H1 (cell line): ENCODE data around the gene UBN2. TPM values are rescaled to one million over a fixed set of nuclear protein-coding genes. Genes with fewer than 3 reads are reported as not detected.

Source experiments
- CTCF ChIA-PET: fragments of 300-600 bp; sonication (Branson Sonifier 250); formaldehyde crosslinking; loops from one replicate; lab custom pipeline; 2021; ENCODE audit not compliant: partially characterized antibody; lab: Charles Lee
- POLR2A ChIA-PET: fragments of 300-600 bp; sonication (Branson Sonifier 250); formaldehyde crosslinking; loops from one replicate; lab custom pipeline; 2021; ENCODE audit warnings: inconsistent platforms; ENCODE audit not compliant: partially characterized antibody; lab: Charles Lee
- DNase-seq, 2 experiments: peaks; one replicate each; pipeline versions ENCODE4 v3.0.0 to v3.0.0-alpha.2; 2010 to 2022; ENCODE audit warnings: low spot score in 2 of 2, low read depth in 1 of 2, mixed read lengths in 1 of 2
- FAIRE-seq: peaks from 2 replicates; lab custom pipeline; 2011; peaks lifted over from hg19 to GRCh38; lab: Jason Lieb, UNC
- H2AFZ ChIP-seq: 2 replicates; pipeline ENCODE4 v1.8.1; 2012; ENCODE audit warnings: low read length, inconsistent platforms
- H2AK5ac ChIP-seq: 2 replicates; pipeline ENCODE4 v1.6.1; 2013; ENCODE audit warnings: low read depth, low read length
- H2BK120ac ChIP-seq: replicated peaks from 2 replicates; pipeline ENCODE3; 2013; ENCODE audit warnings: low read depth, low read length, inconsistent platforms
- H2BK12ac ChIP-seq: 2 replicates; pipeline ENCODE4 v1.6.1; 2013; ENCODE audit warnings: low read depth, low read length
- H2BK15ac ChIP-seq: 2 replicates; pipeline ENCODE4 v1.6.1; 2013; ENCODE audit warnings: low read length
- H2BK20ac ChIP-seq: 2 replicates; pipeline ENCODE4 v1.6.1; 2013; ENCODE audit warnings: low read length
- H2BK5ac ChIP-seq: 2 replicates; pipeline ENCODE4 v1.6.1; 2013; ENCODE audit warnings: low read depth, low read length
- H3K14ac ChIP-seq: 2 replicates; pipeline ENCODE4 v1.6.1; 2013; ENCODE audit warnings: inconsistent platforms; ENCODE audit not compliant: insufficient read length
- H3K18ac ChIP-seq: 2 replicates; pipeline ENCODE4 v1.6.1; 2013; ENCODE audit warnings: low read length; ENCODE audit errors: extremely low read depth
- H3K23ac ChIP-seq: 2 replicates; pipeline ENCODE4 v1.6.1; 2013; ENCODE audit warnings: inconsistent platforms; ENCODE audit not compliant: insufficient read length
- H3K23me2 ChIP-seq: 2 replicates; pipeline ENCODE4 v1.6.1; 2013; ENCODE audit warnings: low read depth, low read length
- H3K27ac ChIP-seq: 2 replicates; pipeline ENCODE4 v1.6.1; 2011; ENCODE audit warnings: low read depth, low read length, inconsistent platforms
- H3K27me3 ChIP-seq, 4 experiments: replicated peaks in 1 of 4; 1 replicate in 1 of 4; 2 replicates in 3 of 4; pipeline versions ENCODE4 v1.6.1 to v1.8.1; 2011 to 2013; ENCODE audit warnings: low read length in 3 of 4, mild to moderate bottlenecking in 3 of 4, inconsistent platforms in 2 of 4, mixed read lengths in 2 of 4, moderate library complexity in 1 of 4; ENCODE audit not compliant: control insufficient read depth in 3 of 4, insufficient read depth in 3 of 4; ENCODE audit errors: extremely low read depth in 1 of 4
- H3K36me3 ChIP-seq, 4 experiments: 2 replicates each; pipeline versions ENCODE4 v1.6.1 to v1.8.1; 2011 to 2013; ENCODE audit warnings: mild to moderate bottlenecking in 4 of 4, low read length in 3 of 4, moderate library complexity in 2 of 4, control low read depth in 1 of 4, inconsistent platforms in 1 of 4; ENCODE audit not compliant: insufficient read depth in 4 of 4, control insufficient read depth in 2 of 4
- H3K4ac ChIP-seq: replicated peaks from 2 replicates; pipeline ENCODE3; 2013; ENCODE audit warnings: low read length, low read depth, mixed read lengths, inconsistent platforms; ENCODE audit not compliant: insufficient read length
- H3K4me1 ChIP-seq, 4 experiments: replicated peaks in 1 of 4; 1 replicate in 1 of 4; 2 replicates in 3 of 4; pipeline versions ENCODE4 v1.6.1 to v1.8.1; 2011 to 2013; ENCODE audit warnings: low read length in 3 of 4, inconsistent platforms in 2 of 4, mixed read lengths in 1 of 4; ENCODE audit not compliant: insufficient read depth in 4 of 4, control insufficient read depth in 3 of 4
- H3K4me2 ChIP-seq, 2 experiments: 2 replicates each; pipeline versions ENCODE4 v1.6.1 to v1.8.1; 2011 to 2013; ENCODE audit warnings: low read depth in 2 of 2, low read length in 2 of 2, control low read depth in 1 of 2, inconsistent platforms in 1 of 2, mild to moderate bottlenecking in 1 of 2; ENCODE audit not compliant: insufficient read depth in 1 of 2
- H3K4me3 ChIP-seq, 4 experiments: fragments of 200-600, 300-600 bp in 1 of 4; sonication (generic), shearing (Covaris generic), sonication (Bioruptor Twin) in 1 of 4; 2 replicates each; pipeline versions ENCODE4 v1.5.1 to v1.8.1; 2011 to 2016; ENCODE audit warnings: low read length in 4 of 4, low read depth in 3 of 4, control low read depth in 2 of 4, inconsistent platforms in 2 of 4, mild to moderate bottlenecking in 2 of 4, mixed read lengths in 1 of 4, moderate library complexity in 1 of 4; ENCODE audit not compliant: insufficient read depth in 2 of 4; ENCODE audit errors: extremely low read depth in 1 of 4
- H3K56ac ChIP-seq: replicated peaks from 2 replicates; pipeline ENCODE3; 2013; ENCODE audit warnings: low read depth, mild to moderate bottlenecking, mixed read lengths, low read length, inconsistent platforms; ENCODE audit not compliant: insufficient read length
- H3K79me1 ChIP-seq: 2 replicates; pipeline ENCODE4 v1.6.1; 2013; ENCODE audit warnings: low read depth, low read length, control low read depth
- H3K79me2 ChIP-seq, 2 experiments: 2 replicates each; pipeline versions ENCODE4 v1.6.1 to v1.8.1; 2012 to 2013; ENCODE audit warnings: low read length in 2 of 2, mild to moderate bottlenecking in 2 of 2, inconsistent platforms in 1 of 2; ENCODE audit not compliant: insufficient read depth in 2 of 2, control insufficient read depth in 1 of 2
- H3K9ac ChIP-seq, 4 experiments: replicated peaks in 1 of 4; 1 replicate in 1 of 4; 2 replicates in 3 of 4; pipeline versions ENCODE4 v1.6.1 to v1.8.1; 2011 to 2013; ENCODE audit warnings: low read depth in 3 of 4, low read length in 3 of 4, control low read depth in 2 of 4, mild to moderate bottlenecking in 2 of 4, moderate library complexity in 2 of 4, inconsistent platforms in 1 of 4; ENCODE audit errors: extremely low read depth in 1 of 4
- H3K9me3 ChIP-seq, 2 experiments: 2 replicates each; pipeline versions ENCODE4 v1.6.1 to v1.8.1; 2012 to 2013; ENCODE audit warnings: mild to moderate bottlenecking in 2 of 2, moderate library complexity in 2 of 2, control low read depth in 1 of 2, inconsistent platforms in 1 of 2, low read depth in 1 of 2, low read length in 1 of 2, mixed read lengths in 1 of 2; ENCODE audit not compliant: insufficient read depth in 2 of 2
- H4K20me1 ChIP-seq, 2 experiments: replicated peaks in 1 of 2; 2 replicates each; pipeline versions ENCODE3 to v1.8.1; 2011 to 2013; ENCODE audit warnings: inconsistent platforms in 2 of 2, low read length in 2 of 2, mild to moderate bottlenecking in 1 of 2; ENCODE audit not compliant: insufficient read depth in 2 of 2, control insufficient read depth in 1 of 2
- H4K5ac ChIP-seq: 2 replicates; pipeline ENCODE4 v1.6.1; 2013; ENCODE audit warnings: low read length, low read depth, mixed read lengths, inconsistent platforms; ENCODE audit not compliant: insufficient read length
- H4K8ac ChIP-seq: 2 replicates; pipeline ENCODE4 v1.8.0; 2013; ENCODE audit warnings: mild to moderate bottlenecking, moderate library complexity, low read length, inconsistent platforms; ENCODE audit not compliant: insufficient read depth; ENCODE audit errors: extremely low read depth
- H4K91ac ChIP-seq: replicated peaks from 2 replicates; pipeline ENCODE3; 2013; ENCODE audit warnings: low read length, mixed read lengths, inconsistent platforms; ENCODE audit not compliant: insufficient read length
- CHD1 ChIP-seq: IDR thresholded peaks from 2 replicates; pipeline ENCODE4 v1.6.1; 2012; ENCODE audit warnings: low read depth, low read length, improper control_type of control experiment
- CTCF ChIP-seq, 3 experiments: IDR thresholded peaks; 1 replicate in 2 of 3; 2 replicates in 1 of 3; pipeline versions ENCODE4 v1.5.1 to v1.6.1; 2011; ENCODE audit warnings: low read length in 3 of 3, mild to moderate bottlenecking in 3 of 3, inconsistent platforms in 2 of 3, low read depth in 1 of 3, moderate library complexity in 1 of 3; ENCODE audit not compliant: insufficient read depth in 1 of 3; ENCODE audit errors: control extremely low read depth in 1 of 3
- EZH2 ChIP-seq: fragments of 200-600 bp; sonication (generic); IDR thresholded peaks from 2 replicates; pipeline ENCODE4 v1.7.1; 2012; ENCODE audit warnings: low read depth, mild to moderate bottlenecking, moderate library complexity, low read length, inconsistent platforms; ENCODE audit not compliant: severe bottlenecking
- GTF2F1 ChIP-seq: IDR thresholded peaks from 2 replicates; pipeline ENCODE4 v1.6.1; 2012; ENCODE audit warnings: low read depth, low read length, improper control_type of control experiment, borderline replicate concordance
- RFX5 ChIP-seq: IDR thresholded peaks from 2 replicates; pipeline ENCODE4 v1.6.1; 2011; ENCODE audit warnings: low read depth, low read length, improper control_type of control experiment, borderline replicate concordance
- ZNF274 ChIP-seq: IDR thresholded peaks from 2 replicates; pipeline ENCODE4 v1.7.0; 2012; ENCODE audit warnings: low read length, borderline replicate concordance; ENCODE audit errors: extremely low read depth
- WGBS, 2 experiments: shearing (Covaris generic) in 1 of 2; methylation state at CpG; one replicate each; pipeline versions ENCODE4 v1.1.6 to v1.1.7; 2013 to 2015; ENCODE audit warnings: low lambda C conversion rate in 2 of 2, mixed read lengths in 2 of 2, inconsistent platforms in 1 of 2, low coverage in 1 of 2, missing lambda C conversion rate in 1 of 2; ENCODE audit not compliant: insufficient replicate concordance in 2 of 2, insufficient coverage in 1 of 2, insufficient read length in 1 of 2; ENCODE audit errors: extremely low coverage in 1 of 2, missing lambda C conversion rate in 1 of 2; 5-methylcytosine and 5-hydroxymethylcytosine counted together
- polyA plus RNA-seq, 7 experiments: library from polyadenylated mRNA; depleted of rRNA in 3 of 7; stranded (reverse) in 5 of 7; unstranded in 2 of 7; fragments of >200 nt in 5 of 7; fragments of 200-250 nt in 2 of 7; gene quantifications; 1 replicate in 5 of 7; 2 replicates in 1 of 7; 4 replicates in 1 of 7; pipeline versions ENCODE4 v1.2.1 to v1.2.3, GENCODE V29; 2011 to 2013; ENCODE audit warnings: missing spikeins in 2 of 7, mixed read lengths in 2 of 7
- total RNA-seq: library from RNA; stranded (reverse); fragmentation: NEBNext Ultra II Directional; extraction: Animal tissue kit (Norgen Biotek cat#: 25700); gene quantifications from 2 replicates; pipeline ENCODE4 v1.2.1, GENCODE V29; 2021

UBN2 gene
- total and polyA plus RNA-seq, 2 of the 8 experiments (the other 6 are each of a cell fraction or from before 2014, with no cell fraction given): 4.1 to 39.6 TPM

GRCh38 chr7:139254281-139254680 is 23.2 kb downstream of the UBN2 start:
- no peak for FAIRE-seq
- no peaks in the 10 kb centered on the region for H3K79me2 ChIP-seq
- POLR2A ChIA-PET: no interaction called here

More at GRCh38 chr7:139254281-139254680, 23.2 kb downstream of the UBN2 start:
- Histone ChIP-seq H2AFZ (no peak overlapping the region), H2BK20ac (no peak overlapping the region), H3K4ac (no peak overlapping the region), H3K14ac (no peak overlapping the region), H3K79me1 (no peaks in the 10 kb centered on the region), H3K56ac (no peak overlapping the region), H4K5ac (no peak overlapping the region), H3K4me3 (no peak overlapping the region), H2AK5ac (no peak overlapping the region), H3K36me3 (peaks cover 0 to 55% (median 20%) of the 10 kb centered on the region in 4 experiments; a peak in 5 of 8 replicates), H3K4me1 (no peaks in the 10 kb centered on the region), H2BK120ac (no peak overlapping the region), H4K8ac (no peak overlapping the region), H4K20me1 (no peaks in the 10 kb centered on the region), H3K9ac (no peak overlapping the region), H2BK15ac (no peak overlapping the region), H3K23ac (no peak overlapping the region), H2BK12ac (no peak overlapping the region), H3K4me2 (no peak overlapping the region), H3K18ac (no peak overlapping the region), H4K91ac (no peak overlapping the region), H3K9me3 (no peaks in the 10 kb centered on the region), H2BK5ac (no peak overlapping the region), H3K23me2 (no peaks in the 10 kb centered on the region), H3K27ac (no peak overlapping the region), H3K27me3 (no peaks in the 10 kb centered on the region)
- TF ChIP-seq RFX5: no peak
- TF ChIP-seq ZNF274: no peak
- no peak for TF ChIP-seq GTF2F1
- no peak for TF ChIP-seq CHD1
- no peak for TF ChIP-seq EZH2
- no peak for TF ChIP-seq CTCF (IDR thresholded peaks at IDR 0.05; ENCODE audit: control extremely low read depth in 1 of 3, insufficient read depth in 1 of 3, low read depth in 1 of 3, low read length in 3 of 3)
- no peak for DNase-seq
- CTCF ChIA-PET: no interaction called here
- WGBS, 2 experiments: 93% methylated on average over 6 of the region's 6 CpGs; no CpG with 5 or more reads in 1 of the 2 experiments
